A549 (cell line): ENCODE results near the gene HOXA7. TPM values are rescaled to one million over a fixed set of nuclear protein-coding genes. Genes with fewer than 3 reads are reported as not detected.

Experiments used
- ATAC-seq, 2 experiments: fragments of 200-7000 bp in 1 of 2; fragments of >200 bp in 1 of 2; cut with Nextera tagmentation in 1 of 2; cut with Tn5 transposase in 1 of 2; 3 replicates each; pipeline versions ENCODE4 v1.8.0 to v1.9.1; 2018 to 2020; ENCODE audit warnings: mild to moderate bottlenecking in 1 of 2, moderate library complexity in 1 of 2
- CTCF ChIA-PET: fragments of 300-600 bp; sonication (Branson Sonifier 250); formaldehyde crosslinking; extraction: SDS; loops from one replicate; lab custom pipeline; 2021; ENCODE audit warnings: antibody characterized with exemption, inconsistent platforms; lab: Yijun Ruan, JAX
- POLR2A ChIA-PET: fragments of 350-600 bp; formaldehyde crosslinking; extraction: SDS; loops from one replicate; lab custom pipeline; 2021; ENCODE audit warnings: antibody characterized with exemption, inconsistent platforms; lab: Yijun Ruan, JAX
- DNase-seq, 2 experiments: peaks; one replicate each; pipeline versions ENCODE4 v3.0.0 to v3.0.0-alpha.2; 2011 to 2016; ENCODE audit warnings: low read depth in 1 of 2, low spot score in 1 of 2
- FAIRE-seq: peaks from 2 replicates; lab custom pipeline; 2011; peaks lifted over from hg19 to GRCh38; lab: Jason Lieb, UNC
- H3K27ac ChIP-seq, 2 experiments: fragments of >200 bp; sonication (Bioruptor Twin); formaldehyde crosslinking; 3 replicates each; pipeline ENCODE4 v1.5.1; 2016 to 2017
- H3K4me1 ChIP-seq: fragments of >200 bp; sonication (Bioruptor Twin); formaldehyde crosslinking; 3 replicates; pipeline ENCODE4 v1.6.1; 2016
- H3K4me2 ChIP-seq: fragments of >200 bp; sonication (Bioruptor Twin); formaldehyde crosslinking; 3 replicates; pipeline ENCODE4 v1.6.1; 2016
- H3K4me3 ChIP-seq: fragments of >200 bp; sonication (Bioruptor Twin); formaldehyde crosslinking; 3 replicates; pipeline ENCODE4 v1.5.1; 2016
- H3K9me3 ChIP-seq: fragments of >200 bp; sonication (Bioruptor Twin); formaldehyde crosslinking; 3 replicates; pipeline ENCODE4 v1.6.1; 2016
- BHLHE40 ChIP-seq: IDR thresholded peaks from 2 replicates; pipeline ENCODE4 v1.6.1; 2012; ENCODE audit warnings: low read depth, low read length, inconsistent platforms
- CBX8 ChIP-seq: fragments of 200-600 bp; sonication (generic); IDR thresholded peaks from 2 replicates; pipeline ENCODE4 v1.6.1; 2016
- EHMT2 ChIP-seq: fragments of 200-600 bp; sonication (generic); IDR thresholded peaks from 2 replicates; pipeline ENCODE4 v1.6.1; 2016; ENCODE audit warnings: antibody characterized with exemption, low read depth, mild to moderate bottlenecking, moderate library complexity
- FOSL2 ChIP-seq, 2 experiments: fragments of 450-650 bp in 1 of 2; fragments of >200 bp in 1 of 2; sonication (Bioruptor Twin) in 1 of 2; formaldehyde crosslinking; IDR thresholded peaks; 2 replicates each; pipeline versions ENCODE4 v1.5.0 to v1.6.1; 2016 to 2020; ENCODE audit warnings: mild to moderate bottlenecking in 1 of 2, moderate library complexity in 1 of 2
- FOXS1 ChIP-seq: fragments of 250-450 bp; sonication (Bioruptor Pico); IDR thresholded peaks from 2 replicates; pipeline ENCODE4 v1.5.0; 2020; ENCODE audit warnings: mild to moderate bottlenecking, moderate library complexity
- GATA3 ChIP-seq: IDR thresholded peaks from 2 replicates; pipeline ENCODE4 v1.6.1; 2012; ENCODE audit warnings: borderline replicate concordance
- HOXB13 ChIP-seq: fragments of 250-450 bp; sonication (Bioruptor Pico); IDR thresholded peaks from 2 replicates; pipeline ENCODE4 v1.5.0; 2020; ENCODE audit warnings: low read depth, mild to moderate bottlenecking, moderate library complexity
- JUN ChIP-seq, 2 experiments: fragments of >200 bp; sonication (Bioruptor Twin); formaldehyde crosslinking; IDR thresholded peaks; 2 replicates in 1 of 2; 3 replicates in 1 of 2; pipeline ENCODE4 v1.6.1; 2016 to 2017
- KDM1A ChIP-seq: fragments of 200-600 bp; sonication (generic); IDR thresholded peaks from 2 replicates; pipeline ENCODE4 v1.6.1; 2016; ENCODE audit warnings: low read depth, mild to moderate bottlenecking
- NPAS2 ChIP-seq: fragments of 250-450 bp; sonication (Bioruptor Pico); IDR thresholded peaks from 2 replicates; pipeline ENCODE4 v1.8.0; 2022; ENCODE audit warnings: mild to moderate bottlenecking, moderate library complexity, borderline replicate concordance
- NR3C1 ChIP-seq: fragments of >200 bp; sonication (Bioruptor Twin); formaldehyde crosslinking; IDR thresholded peaks from 3 replicates; pipeline ENCODE4 v1.6.1; 2017
- PHF8 ChIP-seq: fragments of 200-600 bp; sonication (generic); IDR thresholded peaks from 2 replicates; pipeline ENCODE4 v1.6.1; 2016; ENCODE audit warnings: low read depth, mild to moderate bottlenecking, antibody characterized with exemption, moderate library complexity, borderline replicate concordance
- RCOR1 ChIP-seq: fragments of 150-350 bp; IDR thresholded peaks from 2 replicates; pipeline ENCODE4 v1.6.1; 2014; ENCODE audit warnings: antibody characterized with exemption, low read length, low read depth
- WGBS: methylation state at CpG from one replicate; pipeline ENCODE4 v1.1.6; 2017; ENCODE audit errors: missing lambda C conversion rate; 5-methylcytosine and 5-hydroxymethylcytosine counted together
- polyA plus RNA-seq, 4 experiments: library from polyadenylated mRNA; depleted of rRNA in 3 of 4; stranded (reverse); fragments of >200 nt; fragmentation: RNase III in 1 of 4; extraction: RNeasy Plus Mini Kit Qiagen cat#74134 plus additional on column Dnase treatment in 1 of 4; gene quantifications; 2 replicates in 3 of 4; 3 replicates in 1 of 4; pipeline ENCODE4 v1.2.3, GENCODE V29; 2011 to 2017
- TF ChIP-seq, protein P1 (sequence below): fragments of 250-450 bp; sonication (Bioruptor Pico); IDR thresholded peaks from 2 replicates; pipeline ENCODE4 v1.5.0; 2021; ENCODE audit warnings: mild to moderate bottlenecking, moderate library complexity, borderline replicate concordance

Gene HOXA7
- polyA plus RNA-seq, 2 of the 4 experiments (the other 2 are of a cell fraction): 4.1 to 4.8 TPM

- no peak for TF ChIP-seq FOSL2 (IDR thresholded peaks at IDR 0.05)
- TF ChIP-seq FOSL2 (CRISPR knock-in tag; IDR thresholded peaks at IDR 0.05): peak; percentile 46
- TF ChIP-seq, protein P1, sequence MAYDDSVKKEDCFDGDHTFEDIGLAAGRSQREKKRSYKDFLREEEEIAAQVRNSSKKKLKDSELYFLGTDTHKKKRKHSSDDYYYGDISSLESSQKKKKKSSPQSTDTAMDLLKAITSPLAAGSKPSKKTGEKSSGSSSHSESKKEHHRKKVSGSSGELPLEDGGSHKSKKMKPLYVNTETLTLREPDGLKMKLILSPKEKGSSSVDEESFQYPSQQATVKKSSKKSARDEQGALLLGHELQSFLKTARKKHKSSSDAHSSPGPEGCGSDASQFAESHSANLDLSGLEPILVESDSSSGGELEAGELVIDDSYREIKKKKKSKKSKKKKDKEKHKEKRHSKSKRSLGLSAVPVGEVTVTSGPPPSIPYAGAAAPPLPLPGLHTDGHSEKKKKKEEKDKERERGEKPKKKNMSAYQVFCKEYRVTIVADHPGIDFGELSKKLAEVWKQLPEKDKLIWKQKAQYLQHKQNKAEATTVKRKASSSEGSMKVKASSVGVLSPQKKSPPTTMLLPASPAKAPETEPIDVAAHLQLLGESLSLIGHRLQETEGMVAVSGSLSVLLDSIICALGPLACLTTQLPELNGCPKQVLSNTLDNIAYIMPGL: 0 out of 2 replicates have a peak, but pooled peaks have one; percentile 52
- TF ChIP-seq FOXS1: no peak
- TF ChIP-seq, all 56 proteins: peak for 15
These were observed 41.1 kb downstream of the HOXA7 start (continued) for GRCh38 chr7:27115221-27116026.

DNA sequence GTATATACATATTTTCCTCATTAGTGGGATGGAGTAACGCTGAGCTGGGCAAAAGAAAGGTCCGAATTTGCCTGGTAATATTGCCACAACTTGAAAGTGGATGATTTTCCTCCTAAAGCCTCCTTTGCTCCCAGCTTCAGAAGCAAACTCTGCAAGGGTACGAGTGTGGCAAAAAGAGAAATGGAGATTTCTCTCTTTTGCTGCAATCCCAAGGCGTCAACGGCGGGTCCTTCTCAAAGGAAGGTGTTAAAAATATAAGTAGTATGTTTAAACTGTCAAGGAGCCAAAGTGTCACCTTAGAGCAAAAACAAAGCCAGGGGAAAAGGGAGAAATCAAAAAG is 41.6 kb downstream of the HOXA7 start:
- FAIRE-seq (no peak), ATAC-seq (no peak), DNase-seq (no peak)
- POLR2A ChIA-PET: interaction anchor here (0.5 to 5.1 kb wide), 10 partner anchors 8 to 897 kb away, joined by 3 to 34 read pairs (median 8); partner anchors contain the start of genes HOXA1, HOXA4, HOXA5 and SKAP2
- WGBS: 6% methylated on average over 6 of the region's 6 CpGs
- Histone ChIP-seq H3K9me3 (no peaks in the 10 kb centered on the region), H3K4me2 (peak overlapping the region; percentile 88), H3K27ac (peak overlapping the region; percentile 83 to 90), H3K4me1 (peaks cover 59% of the 10 kb centered on the region), H3K4me3 (peak overlapping the region; percentile 44)
- TF ChIP-seq GATA3 (no peak), CBX8 (no peak), NR3C1 (no peak), KDM1A (no peak), BHLHE40 (no peak), HOXB13 (no peak), NPAS2 (CRISPR knock-in tag) (no peak), RCOR1 (no peak), EHMT2 (no peak), PHF8 (no peak)
- CTCF ChIA-PET: interaction anchor here (0.8 to 3.6 kb wide), 12 partner anchors 9 to 425 kb away, joined by 3 to 18 read pairs (median 3); partner anchors contain the start of genes HOXA4 and HOXA5

DNA sequence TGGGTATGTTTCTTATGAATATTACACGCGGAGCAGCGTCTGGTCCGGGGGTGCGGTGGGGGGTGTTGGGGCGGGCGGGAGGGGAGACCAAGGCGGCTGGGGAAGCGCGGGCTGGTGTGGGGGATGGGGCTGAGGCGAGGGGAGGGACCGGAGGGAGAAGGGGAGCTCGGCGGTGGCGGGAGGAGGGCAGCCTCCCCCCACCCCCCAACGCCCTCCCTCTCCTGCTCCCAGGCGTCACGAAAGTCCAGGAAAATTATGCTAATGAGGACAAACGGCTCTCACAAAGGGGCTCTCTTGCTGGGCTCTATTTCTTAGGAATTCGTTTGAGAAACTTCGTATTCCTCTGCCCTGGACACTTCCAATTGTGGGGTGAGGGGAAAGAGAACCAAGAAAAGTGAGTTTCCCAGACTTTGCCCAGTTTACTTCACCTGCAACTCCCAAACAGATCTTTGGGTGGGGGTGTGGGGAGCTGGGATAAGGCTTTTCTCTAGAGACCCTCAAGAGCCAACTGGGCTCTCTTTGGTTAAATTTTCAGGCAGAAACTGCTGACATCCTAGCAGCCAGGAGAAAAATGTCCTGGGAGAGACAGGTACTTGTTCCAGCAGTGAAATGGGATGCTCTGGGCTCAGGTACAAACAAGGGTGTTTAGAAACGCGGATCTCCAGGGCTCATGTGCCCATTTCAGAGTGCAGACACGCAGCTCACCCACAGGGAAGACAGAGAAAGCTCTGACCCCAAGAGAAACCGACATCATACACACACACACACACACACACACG is 42.3 kb downstream of the HOXA7 start:
- ATAC-seq: peak; percentile 52 to 54
- Histone ChIP-seq H3K27ac (peak overlapping the region; percentile 92 to 98), H3K9me3 (no peaks in the 10 kb centered on the region), H3K4me1 (peaks cover 58% of the 10 kb centered on the region), H3K4me2 (peak overlapping the region; percentile 88), H3K4me3 (peak overlapping the region; percentile 72)
- ChIA-PET CTCF (interaction anchor here (0.9 to 2.0 kb wide), 6 partner anchors 9 to 424 kb away, joined by 3 to 10 read pairs (median 5); partner anchors contain the start of gene HOXA4), POLR2A (interaction anchor here (0.5 to 5.1 kb wide), 13 partner anchors 8 to 939 kb away, joined by 3 to 34 read pairs (median 5); partner anchors contain the start of genes HOXA1, HOXA4 and SKAP2)
- peak; percentile 73 to 80 for DNase-seq
- WGBS: 0% methylated on average over 14 of the region's 26 CpGs
- no peak for FAIRE-seq
- no peak for TF ChIP-seq PHF8
- peak in 1 of 2 experiments; percentile 70; a peak in 2 of 5 replicates for TF ChIP-seq JUN (IDR thresholded peaks at IDR 0.05)
